ENCODE measurements around the gene ALG10. TPM values are rescaled to one million over a fixed set of nuclear protein-coding genes. Genes with fewer than 3 reads are reported as not detected.
"Not testable (repeated sequence)": the region's sequence is repeated elsewhere in the genome, so short reads cannot be mapped to it uniquely, and the experiment has no call there.

The ALG10 gene
- 12.9 and 13.0 TPM in 2 replicates for total RNA-seq (2021)
- long read RNA-seq, transcript ALG10-201 (3 exons, 3,128 nt): major isoform, 11 of 11 reads
- long read RNA-seq, partial matches to known transcripts: 0 of 11 reads
- long read RNA-seq, other reads (novel, unspliced or antisense): 0 of 11 reads

GRCh38 chr12:34022079-34022830, at the start of gene ALG10:
ALG10 (plus strand) TSS chr12:34022496; CDS start chr12:34022600, 104 bp downstream.
- DNase-seq: peak; percentile 97
- H3K23ac ChIP-seq (ENCODE audit: insufficient read length, low read depth, low read length): no peak within 1 kb of the TSS
- TF ChIP-seq, protein P1, sequence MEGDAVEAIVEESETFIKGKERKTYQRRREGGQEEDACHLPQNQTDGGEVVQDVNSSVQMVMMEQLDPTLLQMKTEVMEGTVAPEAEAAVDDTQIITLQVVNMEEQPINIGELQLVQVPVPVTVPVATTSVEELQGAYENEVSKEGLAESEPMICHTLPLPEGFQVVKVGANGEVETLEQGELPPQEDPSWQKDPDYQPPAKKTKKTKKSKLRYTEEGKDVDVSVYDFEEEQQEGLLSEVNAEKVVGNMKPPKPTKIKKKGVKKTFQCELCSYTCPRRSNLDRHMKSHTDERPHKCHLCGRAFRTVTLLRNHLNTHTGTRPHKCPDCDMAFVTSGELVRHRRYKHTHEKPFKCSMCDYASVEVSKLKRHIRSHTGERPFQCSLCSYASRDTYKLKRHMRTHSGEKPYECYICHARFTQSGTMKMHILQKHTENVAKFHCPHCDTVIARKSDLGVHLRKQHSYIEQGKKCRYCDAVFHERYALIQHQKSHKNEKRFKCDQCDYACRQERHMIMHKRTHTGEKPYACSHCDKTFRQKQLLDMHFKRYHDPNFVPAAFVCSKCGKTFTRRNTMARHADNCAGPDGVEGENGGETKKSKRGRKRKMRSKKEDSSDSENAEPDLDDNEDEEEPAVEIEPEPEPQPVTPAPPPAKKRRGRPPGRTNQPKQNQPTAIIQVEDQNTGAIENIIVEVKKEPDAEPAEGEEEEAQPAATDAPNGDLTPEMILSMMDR (conservative IDR thresholded peaks at IDR 0.05): peak; percentile 77
- Mint-ChIP-seq H3K4me3 (peak within 1 kb of the TSS; percentile 92 to 94), H3K36me3 (ENCODE audit: insufficient read depth in 1 of 3, low read depth in 3 of 3) (peaks cover 0 to 11% (median 0%) of the 10 kb centered on the region in 3 experiments; a peak in 4 of 7 replicates), H3K9me3 (no peaks in the 10 kb centered on the region; a peak in 1 of 5 replicates), H3K27ac (peak within 1 kb of the TSS; percentile 86 to 98 (median 97)), H3K27me3 (ENCODE audit: low read depth) (no peaks in the 10 kb centered on the region; the same call in 1 of the 2 replicates), H3K4me1 (peaks cover 6 to 10% of the 10 kb centered on the region in 2 experiments)
- peak within 1 kb of the TSS; percentile 59; the same call in 1 of the 2 replicates for H3K14ac ChIP-seq (ENCODE audit: insufficient read depth, low read length)
- no peak within 1 kb of the TSS for H3K56ac ChIP-seq (ENCODE audit: insufficient read length, low read depth, low read length)
- H4K5ac ChIP-seq (ENCODE audit: insufficient read length, low read depth, low read length): no peak within 1 kb of the TSS
- H3T11ph ChIP-seq (ENCODE audit: low read length): no peak within 1 kb of the TSS
- H3K79me1 ChIP-seq (ENCODE audit: insufficient read depth, low read depth, low read length, poor library complexity, severe bottlenecking): no peaks in the 10 kb centered on the region
- H3K27ac ChIP-seq (ENCODE audit: insufficient read length, low read depth, low read length): no peak within 1 kb of the TSS
- peak within 1 kb of the TSS; percentile 3 for H3K18ac ChIP-seq (ENCODE audit: insufficient read length, low read depth, low read length)
- no CpG with 5 or more reads among the region's 44 CpGs for WGBS (ENCODE audit: extremely low coverage, insufficient read length, low lambda C conversion rate)
- peak within 1 kb of the TSS; percentile 90 for H3K4me2 ChIP-seq (ENCODE audit: insufficient read depth, insufficient read length, low read length)
- no peak within 1 kb of the TSS for H2BK15ac ChIP-seq (ENCODE audit: low read depth, low read length)
- H3K9ac ChIP-seq (ENCODE audit: extremely low read depth, insufficient read length, low read length): peak within 1 kb of the TSS; percentile 50
- H4K8ac ChIP-seq (replicated peaks; ENCODE audit: insufficient read length, low read depth, low read length): no peak within 1 kb of the TSS
- no peaks in the 10 kb centered on the region for H4K20me1 ChIP-seq (ENCODE audit: control insufficient read depth, insufficient read depth, insufficient read length)
- no peaks in the 10 kb centered on the region for H3K9me3 ChIP-seq (ENCODE audit: control insufficient read depth, low read depth, low read length)
- H2AK5ac ChIP-seq (ENCODE audit: insufficient read length, low read length): no peak within 1 kb of the TSS
- H2AFZ ChIP-seq (ENCODE audit: low read length): peak within 1 kb of the TSS; percentile 62
- H3K27me3 ChIP-seq (ENCODE audit: insufficient read depth, low read length): no peaks in the 10 kb centered on the region
- H2BK12ac ChIP-seq (ENCODE audit: insufficient read length, low read depth, low read length): no peak within 1 kb of the TSS
- no peak within 1 kb of the TSS for H2BK20ac ChIP-seq (ENCODE audit: low read depth, low read length, poor library complexity, severe bottlenecking)
- no peak within 1 kb of the TSS for H2BK5ac ChIP-seq (ENCODE audit: insufficient read length, low read length)
- no peak within 1 kb of the TSS for H4K91ac ChIP-seq (ENCODE audit: insufficient read length, low read depth, low read length)
- no peaks in the 10 kb centered on the region for H3K4me1 ChIP-seq (ENCODE audit: insufficient read depth, low read length)
- no peak within 1 kb of the TSS for H2BK120ac ChIP-seq (ENCODE audit: low read depth, low read length, poor library complexity, severe bottlenecking)
- no peaks in the 10 kb centered on the region for H3K79me2 ChIP-seq (ENCODE audit: insufficient read depth, low read length)
- H3K23me2 ChIP-seq (ENCODE audit: insufficient read length, low read depth, low read length, poor library complexity, severe bottlenecking): peaks cover 4% of the 10 kb centered on the region
- H3K4ac ChIP-seq (ENCODE audit: low read depth, low read length): no peak within 1 kb of the TSS

- H2BK15ac ChIP-seq (ENCODE audit: low read depth, low read length); H2BK120ac ChIP-seq (ENCODE audit: low read depth, low read length, poor library complexity, severe bottlenecking); H3K27ac ChIP-seq (ENCODE audit: insufficient read length, low read depth, low read length); H3K27me3 ChIP-seq (ENCODE audit: insufficient read depth, low read length); H3K4me2 ChIP-seq (ENCODE audit: insufficient read depth, insufficient read length, low read length); H3T11ph ChIP-seq (ENCODE audit: low read length); H3K18ac ChIP-seq (ENCODE audit: insufficient read length, low read depth, low read length); H3K9me3 ChIP-seq (ENCODE audit: control insufficient read depth, low read depth, low read length); H3K4me3 Mint-ChIP-seq; H4K91ac ChIP-seq (ENCODE audit: insufficient read length, low read depth, low read length); H3K23me2 ChIP-seq (ENCODE audit: insufficient read length, low read depth, low read length, poor library complexity, severe bottlenecking); H4K20me1 ChIP-seq (ENCODE audit: control insufficient read depth, insufficient read depth, insufficient read length); H3K4me1 ChIP-seq (ENCODE audit: insufficient read depth, low read length); H3K56ac ChIP-seq (ENCODE audit: insufficient read length, low read depth, low read length); H2BK20ac ChIP-seq (ENCODE audit: low read depth, low read length, poor library complexity, severe bottlenecking); H3K4me1 Mint-ChIP-seq; H2AK5ac ChIP-seq (ENCODE audit: insufficient read length, low read length); H3K27me3 Mint-ChIP-seq (ENCODE audit: low read depth); H3K36me3 Mint-ChIP-seq (ENCODE audit: insufficient read depth in 1 of 3, low read depth in 3 of 3); H4K8ac ChIP-seq (replicated peaks; ENCODE audit: insufficient read length, low read depth, low read length); H3K9ac ChIP-seq (ENCODE audit: extremely low read depth, insufficient read length, low read length); H3K14ac ChIP-seq (ENCODE audit: insufficient read depth, low read length); H3K4ac ChIP-seq (ENCODE audit: low read depth, low read length); DNase-seq; H2BK5ac ChIP-seq (ENCODE audit: insufficient read length, low read length); H3K79me2 ChIP-seq (ENCODE audit: insufficient read depth, low read length); H2BK12ac ChIP-seq (ENCODE audit: insufficient read length, low read depth, low read length); H3K27ac Mint-ChIP-seq; H4K5ac ChIP-seq (ENCODE audit: insufficient read length, low read depth, low read length); H3K79me1 ChIP-seq (ENCODE audit: insufficient read depth, low read depth, low read length, poor library complexity, severe bottlenecking); H2AFZ ChIP-seq (ENCODE audit: low read length); H3K23ac ChIP-seq (ENCODE audit: insufficient read length, low read depth, low read length): not testable (repeated sequence)
- H3K9me3 Mint-ChIP-seq: peaks cover 20 to 24% of the 10 kb centered on the region in 2 experiments
- no CpG with 5 or more reads among the region's 5 CpGs for WGBS (ENCODE audit: extremely low coverage, insufficient read length, low lambda C conversion rate)
Measured at GRCh38 chr12:33972884-33973283, 49.4 kb upstream of the ALG10 start.

Measured in H9 (cell line).